SHP77 treated with DMSO at 0.1 percent for 48 hours (cell line): Measurements from ENCODE around the gene MBNL2.
A peak's percentile ranks its signal among the peaks of the same experiment; 100 is the strongest.

Experiments used
- DNase-seq: peaks from one replicate; lab custom pipeline; 2025; lab: John Stamatoyannopoulos, UW

MBNL2 gene

DNA sequence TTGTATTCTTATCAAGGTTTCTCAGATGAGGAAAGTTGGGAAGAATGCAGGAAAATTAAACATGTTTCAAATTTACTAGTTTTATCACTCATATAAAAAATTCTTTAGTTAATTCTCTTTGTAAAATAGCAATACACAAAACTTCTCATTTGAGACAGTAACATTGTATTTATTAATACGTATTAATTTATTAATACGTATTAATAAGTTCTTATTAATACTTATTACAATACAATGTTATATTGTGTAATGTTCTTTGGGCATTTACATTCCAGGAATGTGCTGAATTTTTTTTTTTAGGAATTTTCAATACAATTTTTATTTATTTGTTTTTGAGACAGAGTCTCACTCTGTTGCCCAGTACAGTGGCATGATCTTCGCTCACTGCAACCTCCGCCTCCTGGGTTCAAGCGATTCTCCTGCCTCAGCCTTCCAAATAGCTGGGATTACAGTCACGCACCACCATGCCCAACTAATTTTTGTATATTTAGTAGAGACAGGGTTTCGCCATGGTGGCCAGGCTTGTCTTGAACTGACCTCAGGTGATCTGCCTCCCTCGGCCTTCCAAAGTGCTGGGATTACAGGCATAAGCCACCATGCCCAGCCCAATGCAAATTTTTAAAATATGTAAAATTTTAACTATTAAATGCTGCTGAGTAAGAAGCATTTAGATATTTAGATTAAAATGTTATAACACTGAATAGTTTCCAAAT is 31.6 kb downstream of the MBNL2 start:
- no peak for DNase-seq

DNA sequence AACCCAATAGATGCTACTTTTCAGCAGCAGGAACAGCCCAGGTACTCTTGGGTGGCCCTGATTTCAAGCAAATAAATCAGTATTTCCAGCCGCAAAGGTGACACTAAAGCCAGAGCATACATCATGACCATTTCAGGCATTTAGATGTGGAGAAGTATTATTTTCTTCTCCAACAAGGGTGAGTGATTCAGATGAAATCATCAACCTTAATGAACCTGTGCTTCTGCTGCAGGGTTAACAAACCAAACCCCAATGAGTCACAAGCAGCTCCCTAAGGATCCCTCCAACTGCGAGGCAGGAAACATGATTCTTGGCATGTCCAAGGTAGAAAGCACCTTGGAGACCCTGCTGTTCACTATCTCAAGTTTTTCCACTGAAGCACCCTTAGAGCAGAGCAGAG is 32.7 kb downstream of the MBNL2 start:
- DNase-seq, result no peak

DNA sequence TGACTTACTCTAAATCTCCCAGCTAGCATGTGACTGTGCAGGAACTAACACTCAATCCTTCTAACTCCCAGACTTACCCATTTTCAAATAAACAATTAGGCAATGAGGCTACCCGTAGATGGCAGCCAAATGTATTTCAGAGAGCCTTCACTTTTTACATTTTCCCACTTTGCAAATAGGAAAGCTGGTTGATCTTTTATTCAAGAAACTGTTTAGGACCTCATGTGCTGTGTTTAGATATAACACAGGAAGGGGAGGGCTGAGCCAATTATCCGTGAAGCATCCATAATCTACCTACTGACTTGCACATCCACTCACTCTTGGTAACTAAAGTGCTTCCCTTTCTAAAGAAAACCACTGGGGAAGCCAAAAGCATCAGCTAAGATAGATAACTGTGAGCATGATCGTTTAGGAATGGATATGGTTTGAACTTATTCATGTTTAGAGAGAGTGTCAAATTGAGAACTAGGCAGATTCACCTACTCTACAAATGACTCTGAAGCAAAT is 33.4 kb downstream of the MBNL2 start:
- no peak for DNase-seq

DNA sequence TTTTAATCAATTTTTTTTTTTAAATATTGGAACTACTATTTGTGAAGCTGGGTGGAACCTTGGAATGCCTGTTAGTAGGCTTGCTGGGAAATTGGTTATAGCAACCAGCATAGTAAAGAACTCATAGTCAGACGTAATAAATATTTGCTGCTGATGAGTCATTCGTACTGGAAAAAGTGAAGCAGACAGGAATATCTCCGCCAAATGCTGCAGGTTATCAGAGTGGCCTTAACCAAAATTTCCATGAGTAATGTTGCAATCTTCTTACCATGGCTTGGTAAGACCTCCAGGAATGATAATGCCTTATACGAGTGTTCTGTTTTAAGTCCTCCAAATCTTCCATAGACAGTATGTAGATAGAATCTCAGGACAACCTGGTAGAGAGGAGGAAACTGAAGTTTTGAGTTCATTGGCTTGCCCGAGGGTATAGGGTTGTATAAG is 34.2 kb downstream of the MBNL2 start:
- no peak for DNase-seq

DNA sequence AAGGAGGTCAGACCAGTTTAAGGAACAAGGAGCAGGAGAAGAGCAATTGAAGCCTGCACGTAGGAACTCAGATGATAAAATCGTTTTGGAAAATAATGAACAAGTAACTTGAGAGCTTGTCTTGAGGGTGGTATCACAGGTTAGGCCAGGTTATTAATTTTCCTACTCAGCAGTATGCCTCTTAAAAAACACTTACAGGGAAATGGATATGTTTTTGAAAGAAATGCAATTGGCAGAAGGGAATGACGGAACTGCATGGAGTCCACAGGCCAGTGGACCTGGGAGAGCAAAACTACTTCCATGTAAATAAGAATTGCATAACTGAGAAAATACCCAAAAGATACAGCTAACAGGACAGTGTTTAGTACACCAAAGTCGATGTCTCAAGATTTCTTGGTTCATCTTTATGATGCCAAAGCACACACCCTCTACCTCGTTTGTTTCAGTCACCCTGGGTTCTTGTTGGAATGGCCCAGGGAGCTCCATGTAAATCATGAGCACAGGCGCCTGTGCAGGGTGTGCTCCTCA is 35.2 kb downstream of the MBNL2 start:
- no peak for DNase-seq

DNA sequence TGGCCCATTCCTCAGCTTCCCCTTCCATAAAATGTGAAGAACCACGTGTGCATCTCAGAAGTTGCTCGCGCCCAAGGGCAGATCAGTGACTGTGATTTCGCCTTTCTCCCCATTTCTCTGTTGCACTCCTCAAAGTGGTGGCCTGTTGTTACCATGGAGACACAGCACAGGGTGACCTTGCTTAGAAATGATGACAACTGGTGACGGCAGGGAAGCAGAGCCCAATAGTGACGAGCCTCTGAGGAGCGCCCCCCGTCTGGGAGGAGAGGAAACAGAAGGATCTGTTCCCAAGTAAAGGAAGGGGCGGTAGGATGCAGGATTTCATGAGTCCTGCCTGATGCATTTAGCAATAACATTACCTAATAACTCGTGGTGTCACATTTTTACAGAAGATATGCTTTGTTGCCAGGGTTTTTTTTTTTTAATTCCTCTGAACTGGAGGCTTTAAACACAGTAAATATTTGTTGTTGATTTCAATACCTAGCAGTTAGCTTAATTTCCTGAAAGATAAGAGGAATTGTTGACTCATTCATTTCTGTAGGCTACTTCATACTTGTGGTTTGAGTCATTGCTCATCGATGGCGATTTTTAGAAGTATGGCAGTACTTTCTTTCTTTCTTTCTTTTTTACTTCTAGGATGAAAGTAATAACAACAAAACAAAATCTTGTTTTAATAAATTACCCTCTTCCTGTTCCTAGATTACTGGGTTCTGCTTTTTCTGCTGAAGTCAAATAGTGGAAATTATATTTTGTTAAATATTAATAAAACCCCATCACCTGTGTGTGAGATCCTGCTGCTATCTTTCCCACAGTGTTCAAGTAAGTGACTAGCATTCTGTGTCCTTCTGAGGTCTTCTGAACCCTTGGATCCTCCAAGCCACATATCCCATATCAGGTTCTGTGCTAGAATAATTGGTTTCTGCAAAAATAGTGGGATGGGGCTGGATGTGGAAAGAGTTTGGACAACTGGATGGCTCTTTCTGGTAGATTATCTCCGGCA is 36.0 kb downstream of the MBNL2 start:
- DNase-seq, result no peak

DNA sequence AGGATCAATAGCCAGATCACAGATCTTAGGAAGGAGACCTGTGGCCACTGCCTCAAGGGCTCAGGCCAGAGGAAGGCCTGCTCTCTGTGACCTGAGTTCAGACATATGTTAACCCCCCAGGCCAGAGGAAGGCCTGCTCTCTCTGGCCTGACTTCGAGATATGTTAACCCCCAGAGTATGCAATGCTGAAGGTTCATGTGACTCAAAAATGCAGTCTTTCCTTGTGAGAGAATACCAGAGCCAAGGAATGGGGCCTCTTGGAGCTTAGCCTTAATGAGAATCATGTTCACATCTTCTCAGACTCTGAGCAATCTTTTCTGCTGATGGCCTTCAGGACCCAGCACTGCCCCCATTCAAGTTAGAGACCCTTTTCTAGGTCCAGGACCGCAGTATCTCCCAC is 36.7 kb downstream of the MBNL2 start:
- DNase-seq, result no peak

DNA sequence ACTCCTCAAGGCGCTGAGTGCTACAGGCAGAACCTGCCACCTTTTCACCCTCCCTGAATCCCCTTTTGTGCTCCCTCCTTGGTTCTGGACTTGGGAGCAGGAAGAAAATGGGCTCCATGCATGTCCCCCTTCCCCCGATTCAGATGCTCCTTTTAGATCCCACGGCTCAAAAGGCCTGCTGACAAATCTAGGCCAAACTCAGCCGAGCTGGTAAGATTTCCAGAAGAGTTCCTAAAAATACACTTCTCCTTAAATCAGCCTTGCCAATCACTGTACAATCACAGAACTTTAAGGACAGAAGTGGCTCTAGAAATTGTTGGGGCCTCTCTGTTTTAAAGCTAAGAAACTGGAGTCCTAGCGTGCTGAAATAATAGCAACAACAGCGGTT is 37.3 kb downstream of the MBNL2 start:
- DNase-seq, result no peak

DNA sequence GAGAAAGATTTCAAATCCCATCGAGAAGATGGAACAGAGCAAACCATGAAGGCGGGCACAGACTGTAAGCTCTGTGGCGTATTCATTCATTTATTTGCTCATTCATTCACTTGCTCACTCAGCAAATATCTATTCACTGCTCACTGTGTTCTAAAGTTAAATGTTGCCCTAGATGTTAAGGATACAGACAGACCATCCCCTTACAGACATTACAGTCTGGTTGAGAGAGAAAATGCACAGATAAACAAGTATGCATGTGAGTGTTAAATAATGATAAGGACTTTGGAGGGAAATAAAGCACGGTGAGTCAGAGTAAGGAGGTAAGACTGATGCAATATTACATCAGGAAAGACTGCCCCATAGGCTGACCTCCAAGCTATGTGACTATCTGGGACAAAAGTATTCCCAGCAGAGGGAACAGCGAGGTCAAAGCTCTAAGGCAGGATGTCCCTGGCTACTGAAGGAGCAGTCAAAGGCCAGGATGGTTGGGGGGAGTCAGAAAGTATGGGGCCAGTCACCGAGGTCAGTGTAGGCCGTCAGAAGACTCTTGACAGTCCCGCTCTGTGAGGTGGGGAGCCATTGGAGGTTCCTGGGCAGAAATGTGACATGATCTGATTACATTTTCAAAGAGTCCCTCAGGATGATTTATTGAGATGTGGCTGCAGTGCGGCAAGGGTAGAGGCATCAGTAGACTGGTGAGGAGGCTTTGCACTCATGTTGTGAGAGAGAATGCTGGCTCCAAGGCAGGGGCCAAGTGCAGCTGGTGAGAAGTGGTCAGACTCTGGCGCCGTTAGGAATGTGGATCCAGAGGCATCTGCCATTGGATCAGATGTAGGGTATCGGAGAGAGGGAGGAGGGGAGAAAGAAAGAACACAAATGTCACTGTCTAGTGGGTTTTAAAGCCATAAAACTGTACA is 37.9 kb downstream of the MBNL2 start:
- DNase-seq, result peak; percentile 56

DNA sequence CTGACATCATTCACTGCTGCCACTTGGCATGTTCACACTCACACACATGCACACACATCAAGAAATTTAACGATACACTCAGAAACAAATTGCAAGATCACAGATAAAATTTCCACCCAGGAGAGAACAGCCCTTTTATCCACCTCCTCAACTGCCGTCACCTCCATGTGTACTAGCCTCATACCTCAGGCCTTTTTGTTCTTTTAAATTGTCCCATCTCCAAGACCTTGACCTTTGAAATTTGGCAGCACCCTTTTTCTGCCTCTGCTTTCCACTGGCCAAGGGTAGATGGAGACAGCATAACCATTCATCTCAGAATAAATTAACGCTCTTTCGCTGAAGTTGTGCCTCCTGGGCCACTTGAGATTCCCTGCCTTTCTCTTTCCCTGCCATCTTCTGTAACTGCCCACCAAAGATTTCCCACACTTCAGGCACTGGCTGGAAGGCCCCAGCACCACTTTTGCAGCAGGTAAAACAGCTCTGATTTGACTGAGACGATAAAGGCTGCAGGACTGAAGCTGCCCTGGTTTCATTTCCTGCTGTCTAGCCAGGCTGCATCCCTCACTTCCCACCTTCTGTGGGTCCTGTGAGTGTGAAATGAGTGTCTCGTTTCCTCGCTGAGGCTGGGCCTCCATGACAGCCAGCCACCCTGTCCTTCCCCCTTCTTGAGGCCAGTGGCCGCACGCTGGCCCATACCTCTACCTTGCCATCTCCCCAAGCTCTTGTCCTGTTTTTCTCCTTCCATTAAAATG is 39.3 kb downstream of the MBNL2 start:
- no peak for DNase-seq

DNA sequence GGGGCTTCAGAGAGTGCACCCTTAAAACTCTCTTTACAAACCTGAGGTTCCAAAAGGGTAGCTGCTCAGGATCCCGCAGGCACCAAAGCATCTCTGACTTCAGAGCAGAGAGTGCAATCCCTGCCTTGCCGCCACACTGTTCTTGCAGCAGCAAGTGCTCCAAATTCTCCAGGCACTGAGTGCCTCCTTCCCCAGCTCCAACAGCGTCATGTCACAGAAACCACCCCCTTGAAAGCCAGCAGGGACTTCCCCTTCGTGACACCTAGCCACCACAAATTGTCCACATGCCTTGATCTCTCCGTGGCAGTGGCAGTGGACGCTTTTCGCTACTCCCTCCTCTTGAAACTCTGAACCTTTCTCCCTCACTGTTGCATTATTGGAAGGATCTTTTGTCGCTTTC is 39.9 kb downstream of the MBNL2 start:
- DNase-seq, result no peak

DNA sequence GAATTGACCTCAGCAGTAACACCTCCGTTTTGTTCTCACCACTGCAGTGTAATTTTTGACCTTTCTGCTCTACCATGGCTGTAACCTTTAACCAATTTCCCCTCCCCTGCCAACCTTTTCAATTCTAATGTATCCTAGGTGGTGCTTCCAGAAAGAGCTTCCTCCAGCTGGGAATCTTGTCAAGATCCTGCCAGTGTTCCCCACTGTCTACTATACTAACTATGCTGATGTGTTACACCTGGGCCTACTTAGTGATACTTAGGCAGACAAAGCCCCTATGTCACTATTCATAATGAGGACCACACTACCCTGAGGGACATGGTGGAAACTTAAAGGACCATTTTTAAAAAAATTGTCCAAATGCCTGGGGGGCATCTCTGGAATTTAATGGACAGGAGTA is 41.0 kb downstream of the MBNL2 start:
- DNase-seq, result no peak

DNA sequence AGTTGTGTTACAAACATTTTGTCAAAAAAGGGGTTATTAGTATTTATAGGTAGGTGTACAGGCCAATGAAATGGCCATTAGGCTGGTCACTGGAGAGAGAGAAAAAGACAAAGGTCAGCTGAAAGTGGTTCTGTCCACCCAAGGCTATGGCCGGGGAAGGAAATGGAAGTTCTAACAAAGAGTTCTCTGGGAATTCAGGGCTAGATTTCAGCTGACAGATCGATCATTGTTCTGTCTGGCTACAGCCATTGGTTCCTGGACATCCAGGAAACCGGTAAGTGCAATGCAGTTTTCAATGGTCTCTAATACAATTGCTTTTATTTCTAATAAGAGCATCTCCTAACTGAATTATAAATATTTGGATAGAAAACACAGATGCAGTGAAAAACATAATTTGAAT is 42.5 kb downstream of the MBNL2 start:
- DNase-seq, result no peak

DNA sequence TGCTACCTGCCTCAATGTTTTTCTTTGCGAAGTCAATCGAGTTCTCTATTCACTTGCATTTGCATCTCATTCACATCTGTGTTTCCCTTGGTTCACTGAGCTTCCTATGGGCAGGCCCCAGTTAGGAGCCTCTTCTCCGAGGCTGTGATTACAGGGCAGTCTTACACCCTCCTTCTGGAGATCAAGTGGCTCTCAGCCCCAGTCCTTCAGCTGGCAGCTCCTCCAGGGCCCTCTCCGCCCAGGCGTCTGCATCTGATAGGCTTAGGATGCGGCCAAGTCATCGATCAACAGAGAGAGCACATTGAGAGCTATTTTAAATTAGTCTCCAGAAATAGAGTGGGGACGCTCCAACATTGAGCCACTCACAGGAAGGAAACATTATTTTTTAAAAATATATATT is 44.2 kb downstream of the MBNL2 start:
- no peak for DNase-seq

DNA sequence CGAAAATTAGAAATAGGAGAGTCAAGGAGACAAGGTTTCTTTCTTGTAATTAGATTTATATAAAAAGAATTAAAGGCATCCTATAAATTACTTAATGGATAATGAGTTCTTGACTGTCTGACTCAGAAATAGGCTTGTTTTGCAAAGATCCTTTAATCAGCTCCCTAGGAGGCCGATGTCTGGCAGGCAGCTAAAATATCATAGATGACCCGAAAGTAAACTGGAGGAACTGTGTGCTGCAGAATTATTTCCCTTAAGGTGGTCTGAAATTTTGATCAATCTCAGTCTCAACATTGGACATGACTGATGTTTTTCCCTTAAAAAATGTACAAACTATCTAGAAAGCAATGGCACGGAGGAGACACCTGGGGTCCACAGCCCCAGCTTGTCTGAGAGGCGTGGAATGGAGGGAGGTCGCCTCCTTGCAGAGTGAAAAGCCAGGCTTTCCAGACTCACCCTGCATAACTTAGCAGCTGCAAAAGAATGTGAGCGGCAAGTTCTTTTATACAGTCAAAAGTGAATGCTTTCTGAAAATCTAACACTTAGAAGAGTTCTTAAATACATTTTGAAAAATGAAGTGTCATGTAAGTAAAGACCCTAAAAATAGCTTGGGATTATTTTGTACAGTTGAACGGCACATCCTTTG is 44.8 kb downstream of the MBNL2 start:
- no peak for DNase-seq

DNA sequence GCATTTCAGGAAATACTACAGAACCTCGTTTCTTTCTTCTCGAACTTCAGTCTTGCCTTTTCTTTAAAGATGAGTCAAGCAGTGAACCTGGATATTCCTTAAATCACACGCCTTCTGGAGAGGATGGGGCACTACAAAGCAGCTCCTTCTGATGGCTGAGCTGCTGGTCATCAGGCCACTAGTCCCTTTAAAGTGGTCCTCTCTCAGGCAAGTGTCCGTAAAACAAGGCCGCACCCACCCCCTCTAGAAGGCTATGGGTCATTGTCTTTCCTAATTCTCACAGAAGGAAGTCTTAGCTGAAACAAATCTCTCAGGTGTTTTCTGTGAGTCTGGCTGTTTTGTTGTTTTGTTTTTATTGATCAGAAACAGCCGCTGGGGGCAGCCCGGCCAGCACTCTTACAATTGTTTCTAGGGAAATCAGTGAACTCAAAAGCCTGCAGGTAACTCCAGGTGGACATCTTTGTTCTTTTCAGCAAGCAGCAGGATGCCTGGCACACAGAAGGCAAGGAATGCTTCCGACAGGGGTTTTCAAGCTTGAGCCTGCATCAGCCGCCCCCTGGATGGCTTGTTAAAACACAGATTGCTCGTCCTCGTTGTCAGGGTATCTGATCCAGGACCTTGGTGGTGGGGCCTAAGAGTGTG is 45.4 kb downstream of the MBNL2 start:
- no peak for DNase-seq

DNA sequence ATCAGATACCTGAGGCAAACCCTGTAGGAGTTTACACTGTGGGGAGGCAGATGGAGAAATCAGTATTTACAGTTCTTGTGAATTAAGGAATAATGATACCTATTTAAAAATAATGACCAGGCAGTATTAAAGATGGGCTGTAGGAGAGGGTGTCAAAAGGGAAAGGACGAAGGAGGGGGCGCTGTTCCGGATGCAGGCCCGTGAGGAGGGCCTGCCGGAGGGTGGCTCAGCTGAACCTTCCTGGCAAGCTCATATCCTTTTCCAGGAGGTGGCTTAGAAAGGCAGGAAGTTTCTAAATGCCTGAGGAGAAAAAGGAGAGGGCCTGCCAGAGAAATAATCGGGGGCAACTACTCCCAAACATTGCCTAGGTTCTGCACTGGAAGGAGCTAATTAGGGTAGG is 46.6 kb downstream of the MBNL2 start:
- no peak for DNase-seq

DNA sequence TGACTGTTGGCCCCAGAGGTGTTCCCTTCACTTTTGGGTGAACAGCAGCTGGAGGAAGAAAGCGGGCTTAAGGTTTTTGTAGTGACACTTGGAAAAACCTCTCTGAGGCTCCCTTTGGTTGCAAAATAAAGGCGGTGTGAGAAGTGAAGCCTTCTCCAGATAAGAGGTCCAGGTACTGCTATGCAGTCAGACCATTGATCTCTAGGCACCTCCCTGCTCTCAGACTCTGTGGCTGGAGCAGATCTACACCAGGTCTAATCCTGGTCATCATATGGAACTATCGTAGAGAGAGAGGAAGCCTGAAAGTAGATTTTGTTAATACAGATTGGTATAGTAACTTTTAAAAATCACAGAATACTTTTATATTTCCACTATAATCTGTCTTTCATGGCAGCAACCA is 47.5 kb downstream of the MBNL2 start:
- no peak for DNase-seq

DNA sequence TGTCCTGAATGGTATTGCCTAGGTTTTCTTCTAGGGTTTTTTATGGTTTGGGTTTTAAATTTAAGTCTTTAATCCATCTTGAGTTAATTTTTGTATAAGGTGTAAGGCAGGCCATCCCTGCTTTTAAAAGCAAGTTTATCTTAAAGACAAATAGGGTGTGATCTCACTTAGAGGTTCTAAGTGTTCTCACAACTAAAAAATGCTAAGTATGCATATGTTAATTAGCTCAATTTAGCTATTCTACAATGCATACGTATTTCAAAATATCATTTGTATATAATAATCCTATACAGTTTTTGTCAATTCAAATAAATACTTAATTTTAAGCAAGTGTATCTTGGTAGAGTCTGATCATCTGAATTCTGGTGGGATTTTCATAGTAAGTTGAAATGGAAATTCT is 50.4 kb downstream of the MBNL2 start:
- no peak for DNase-seq

DNA sequence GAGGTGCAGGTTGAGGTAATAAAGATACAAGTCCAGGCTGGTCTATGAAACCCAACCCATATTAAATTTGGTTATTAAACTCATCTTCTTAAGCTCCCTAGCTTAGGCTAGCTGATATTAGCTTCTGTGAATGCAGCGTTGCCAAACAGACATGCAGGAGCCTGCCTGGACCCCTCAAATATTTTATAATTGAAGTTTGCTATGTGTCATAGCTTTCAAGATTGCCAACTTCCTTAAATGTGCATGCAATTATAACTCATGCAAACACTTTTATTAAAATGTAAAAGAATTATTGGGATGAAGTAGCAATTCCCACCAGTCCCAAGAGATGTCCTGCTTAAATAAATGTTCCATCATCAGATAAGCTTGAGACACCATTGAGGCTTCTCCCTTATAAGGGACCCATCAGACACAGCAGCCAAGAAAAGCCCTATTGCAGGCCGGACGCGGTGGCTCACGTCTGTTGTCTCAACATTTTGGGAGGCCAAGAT is 51.3 kb downstream of the MBNL2 start:
- DNase-seq, result no peak
